ENCODE results near the gene LYSMD3. TPM values are rescaled to one million over a fixed set of nuclear protein-coding genes. Genes with fewer than 3 reads are reported as not detected.

Gene LYSMD3
- 15.2 and 16.8 TPM in 2 replicates for total RNA-seq

GRCh38 chr5:90529194-90529938 is at the start of gene LYSMD3:
TSS of gene LYSMD3 (minus strand) at chr5:90529584. CDS start at chr5:90525289, 4,295 bp downstream.

GRCh38 chr5:90558344-90559192 is 29.2 kb upstream of the LYSMD3 start, which contains the start of gene ADGRV1:
TSS of gene ADGRV1 (plus strand) at chr5:90558797. CDS start at chr5:90558896, 99 bp downstream.

GRCh38 chr5:90474235-90475107 is 54.9 kb downstream of the LYSMD3 start, which contains the start of the genes MBLAC2 and POLR3G:
TSS of gene MBLAC2 (minus strand) at chr5:90474771. CDS start at chr5:90474292, 479 bp downstream.
TSS of gene POLR3G (plus strand) at chr5:90474864. CDS start at chr5:90485568, 10,704 bp downstream.

Other genes starting within 250 kb of the LYSMD3 start
- 8.7 and 10.7 TPM in 2 replicates for gene CETN3, start 119.8 kb downstream of the LYSMD3 start, total RNA-seq
- 5.9 and 6.3 TPM in 2 replicates for gene MBLAC2, start 54.8 kb downstream of the LYSMD3 start, total RNA-seq
- gene POLR3G, start 54.7 kb downstream of the LYSMD3 start, total RNA-seq, result 2.4 and 4.2 TPM in 2 replicates
- gene ADGRV1, start 29.2 kb upstream of the LYSMD3 start, total RNA-seq, result 0.31 TPM in 1 of 2 replicates, not detected in the other